GM12892 (cell line): ENCODE results near the gene SAMSN1.

Experiments used
- POLR2A ChIP-seq: IDR thresholded peaks from 2 replicates; pipeline ENCODE4 v1.6.1; 2011; ENCODE audit warnings: low read depth, low read length, control low read depth
- POLR2AphosphoS5 ChIP-seq: IDR thresholded peaks from 2 replicates; pipeline ENCODE4 v1.6.1; 2011; ENCODE audit warnings: low read depth, low read length, control low read depth

DNA sequence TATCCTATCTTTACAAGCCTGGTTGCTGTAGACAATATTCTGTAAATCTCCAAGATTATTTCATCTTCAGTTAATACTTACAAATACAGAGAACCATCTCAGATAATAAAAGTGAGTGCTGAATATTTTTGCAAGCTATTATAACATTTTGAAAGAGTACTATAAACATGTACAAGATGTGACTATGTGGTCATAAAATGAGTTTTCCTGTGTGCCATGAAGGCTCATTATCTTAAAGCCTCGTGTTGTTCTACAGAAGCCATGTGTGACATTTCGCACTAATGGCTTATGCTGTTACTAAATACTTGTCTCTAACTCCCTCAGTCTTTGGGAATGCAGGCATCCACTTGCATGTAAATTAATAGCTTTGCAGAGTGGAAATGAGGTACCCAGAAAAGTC is 48.3 kb downstream of the SAMSN1 start:
- TF ChIP-seq POLR2A (no peak), POLR2AphosphoS5 (no peak)
